IPS-11a (cell line): Measurements from ENCODE around the gene ESPN.
"Not testable (repeated sequence)": the region's sequence is repeated elsewhere in the genome, so short reads cannot be mapped to it uniquely, and the experiment has no call there.

Experiments used
- H3K4me3 ChIP-seq: one replicate; pipeline ENCODE4 v1.5.1; 2013; ENCODE audit warnings: low read depth, low read length, control low read depth

ESPN gene

GRCh38 chr1:6477039-6477820 is 52.7 kb downstream of the ESPN start:
- no peak overlapping the region for H3K4me3 ChIP-seq

GRCh38 chr1:6481820-6482219 is 57.2 kb downstream of the ESPN start:
- H3K4me3 ChIP-seq = no peak overlapping the region

GRCh38 chr1:6483017-6483760 is 58.6 kb downstream of the ESPN start:
- H3K4me3 ChIP-seq = no peak overlapping the region

- H3K4me3 ChIP-seq = no peak overlapping the region
These were observed 59.2 kb downstream of the ESPN start for GRCh38 chr1:6483761-6484117.

GRCh38 chr1:6484826-6485167 is 60.2 kb downstream of the ESPN start:
- peak overlapping the region; percentile 50 for H3K4me3 ChIP-seq

- peak overlapping the region; percentile 50 for H3K4me3 ChIP-seq
These were observed 60.9 kb downstream of the ESPN start for GRCh38 chr1:6485168-6486101.

GRCh38 chr1:6486433-6487011 is 61.9 kb downstream of the ESPN start:
- H3K4me3 ChIP-seq = no peak overlapping the region

GRCh38 chr1:6487804-6488484 is 63.4 kb downstream of the ESPN start:
- H3K4me3 ChIP-seq = no peak overlapping the region

GRCh38 chr1:6488602-6489382 is 64.2 kb downstream of the ESPN start:
- no peak overlapping the region for H3K4me3 ChIP-seq

GRCh38 chr1:6489383-6489765 is 64.8 kb downstream of the ESPN start:
- no peak overlapping the region for H3K4me3 ChIP-seq

- H3K4me3 ChIP-seq = peak overlapping the region; percentile 62
These were observed 65.2 kb downstream of the ESPN start for GRCh38 chr1:6489799-6490180.

GRCh38 chr1:6490181-6491080 is 65.9 kb downstream of the ESPN start:
- peak overlapping the region; percentile 62 for H3K4me3 ChIP-seq

- peak overlapping the region; percentile 62 for H3K4me3 ChIP-seq
These were observed 66.5 kb downstream of the ESPN start for GRCh38 chr1:6491081-6491449.

GRCh38 chr1:6491480-6491962 is 66.9 kb downstream of the ESPN start, which contains the start of gene PLEKHG5:
Gene PLEKHG5 (minus strand): TSS chr1:6491667. CDS start chr1:6477571, 14,096 bp downstream.
- H3K4me3 ChIP-seq = peak within 1 kb of the TSS; percentile 62

GRCh38 chr1:6491966-6492365 is 67.4 kb downstream of the ESPN start:
- H3K4me3 ChIP-seq = no peak overlapping the region

GRCh38 chr1:6493834-6494223 is 69.3 kb downstream of the ESPN start:
- H3K4me3 ChIP-seq = not testable (repeated sequence)

- no peak overlapping the region for H3K4me3 ChIP-seq
These were observed 70.1 kb downstream of the ESPN start for GRCh38 chr1:6494627-6495026.

GRCh38 chr1:6495041-6495441 is 70.5 kb downstream of the ESPN start:
- H3K4me3 ChIP-seq = no peak overlapping the region
